Pons (tissue), 1 donor: ENCODE results near the gene TMEM163.
"Not testable (repeated sequence)": the region's sequence is repeated elsewhere in the genome, so short reads cannot be mapped to it uniquely, and the experiment has no call there.

Source experiments
- DNase-seq: peaks from one replicate; pipeline ENCODE4 v3.0.0-alpha.2; 2016; ENCODE audit warnings: low spot score

TMEM163 gene

DNA sequence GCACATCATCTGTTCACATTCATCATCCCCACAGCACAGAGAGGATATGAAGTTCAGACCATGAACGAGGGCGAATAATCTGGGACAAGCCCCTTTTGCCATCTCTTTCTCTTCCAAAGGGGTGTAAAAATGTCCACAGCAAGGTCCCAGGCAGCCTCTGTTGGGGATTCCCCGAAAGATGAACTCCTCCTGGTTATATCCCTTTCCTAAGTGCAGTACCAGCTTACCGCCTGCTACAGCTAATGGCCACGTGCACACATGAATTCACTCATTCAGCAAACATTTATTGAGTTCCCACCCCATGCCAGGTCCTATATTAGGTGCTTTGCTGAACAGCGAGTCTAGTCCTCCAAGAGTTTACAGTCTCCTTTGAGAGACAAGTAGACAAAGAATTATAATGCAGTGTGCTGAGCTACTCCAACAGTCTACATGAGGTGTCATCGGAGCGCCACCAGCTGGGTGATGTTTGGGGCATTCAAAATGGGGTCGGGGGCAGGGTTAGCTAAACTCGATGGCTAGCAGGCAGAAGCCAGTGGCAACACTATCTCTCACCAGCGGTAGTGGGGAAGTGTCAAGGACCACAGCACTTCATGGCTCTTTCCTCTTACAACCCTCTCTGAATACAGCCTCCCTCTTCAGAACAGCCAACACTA lies 228.9 kb downstream of the TMEM163 start:
- DNase-seq, result no peak

DNA sequence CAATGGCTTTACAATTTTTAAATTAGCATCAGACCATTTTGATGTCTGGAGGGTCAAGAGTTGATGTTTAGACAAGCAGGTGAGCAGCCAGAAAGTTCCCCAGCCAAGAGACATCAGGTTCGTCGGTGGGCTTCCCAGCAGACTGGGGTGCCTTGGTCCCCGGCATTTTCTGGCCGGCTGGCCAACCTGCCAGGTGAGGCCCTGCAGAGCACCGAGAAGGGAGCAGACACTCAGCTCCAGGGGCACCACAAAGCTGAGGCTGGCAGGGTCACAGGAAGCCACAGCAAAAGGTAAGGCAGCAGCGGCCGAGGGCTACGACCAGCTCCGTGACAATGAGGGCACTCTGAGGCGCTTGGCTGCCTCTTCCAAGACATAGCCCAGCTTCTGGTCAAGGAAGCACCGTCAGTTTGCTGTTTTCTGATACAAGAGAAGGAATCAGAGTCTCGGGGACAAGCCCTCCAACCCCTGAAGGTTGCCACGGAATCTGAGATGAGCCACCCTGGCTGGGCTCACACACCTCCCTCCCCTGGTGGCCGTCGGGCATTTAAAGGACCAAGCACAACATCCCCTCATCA lies 235.9 kb downstream of the TMEM163 start:
- no peak for DNase-seq

DNA sequence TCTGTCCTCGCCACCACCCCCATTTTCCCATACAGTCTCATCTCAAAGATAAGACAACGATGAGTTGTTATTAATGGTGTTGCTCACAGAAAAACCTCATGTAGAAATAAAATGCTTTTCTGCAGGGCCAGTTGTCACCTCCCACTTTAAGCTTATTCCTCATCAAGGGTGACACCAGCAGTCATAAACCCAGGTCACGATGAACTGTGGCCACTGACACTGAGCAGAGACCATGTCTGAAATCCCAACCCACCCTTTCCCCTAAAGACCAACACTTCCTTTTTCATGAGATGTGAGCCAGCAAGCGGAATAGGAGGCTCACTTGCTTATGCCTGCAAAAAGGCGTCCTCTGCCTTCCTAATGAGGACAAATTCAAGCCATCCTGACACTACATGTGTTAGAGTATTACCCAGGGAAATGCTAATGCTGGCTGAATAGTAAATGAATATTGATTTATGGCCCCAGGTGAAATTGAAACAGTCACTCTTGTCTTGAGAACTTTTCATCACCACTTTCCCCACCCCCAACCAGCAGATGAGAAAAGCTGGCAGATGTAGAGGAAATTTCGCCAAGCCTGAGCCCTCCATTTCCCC lies 236.6 kb downstream of the TMEM163 start:
- no peak for DNase-seq

DNA sequence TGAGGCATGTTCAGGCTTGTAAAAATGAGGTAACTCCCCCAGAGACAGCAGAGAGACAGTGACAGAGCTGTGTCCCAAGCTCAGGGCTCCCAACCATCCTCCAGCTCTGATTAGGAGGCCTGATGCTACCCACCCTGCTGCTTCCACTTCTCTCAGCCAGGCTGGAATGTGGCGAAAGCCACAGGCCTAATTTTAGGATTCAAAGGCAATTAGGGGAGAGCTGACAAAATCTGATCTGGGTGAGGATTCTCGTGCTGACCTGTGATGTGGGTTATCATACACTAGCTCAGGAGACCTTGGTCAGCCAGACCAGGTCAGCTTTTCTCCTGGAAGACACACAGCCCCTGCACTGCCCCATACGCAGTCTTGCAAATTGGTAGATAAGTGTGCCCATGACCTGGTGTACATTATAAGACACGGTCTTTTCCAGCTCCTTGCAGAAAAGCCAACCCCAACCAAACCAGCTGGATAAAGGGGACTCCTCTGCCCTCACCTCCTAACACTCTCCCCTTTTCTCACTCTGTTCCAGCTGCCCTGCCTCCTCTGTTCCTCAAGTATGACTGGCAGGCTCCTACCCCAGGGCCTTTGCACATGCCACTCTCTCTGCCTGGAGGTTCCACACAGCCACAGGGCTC lies 239.0 kb downstream of the TMEM163 start:
- no peak for DNase-seq

DNA sequence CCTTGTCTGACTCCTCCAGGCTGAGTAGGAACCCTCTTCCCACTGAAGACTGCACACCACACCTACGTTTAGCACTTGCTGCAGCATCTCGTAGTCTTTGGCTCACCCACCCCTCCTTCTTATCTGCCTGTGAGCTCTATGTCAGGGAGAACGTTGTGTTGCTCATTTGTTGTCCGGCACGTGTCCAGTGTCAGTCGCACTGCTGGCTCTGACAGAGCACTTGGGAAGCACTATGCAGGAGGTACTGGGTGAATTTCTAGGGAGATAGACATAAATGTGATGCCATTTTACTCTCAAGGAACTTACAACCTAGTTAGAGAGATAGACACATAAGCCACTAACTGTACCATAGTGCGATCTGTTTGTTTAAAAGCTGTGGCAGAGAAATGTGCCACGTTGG lies 241.8 kb downstream of the TMEM163 start:
- DNase-seq, result not testable (repeated sequence)

DNA sequence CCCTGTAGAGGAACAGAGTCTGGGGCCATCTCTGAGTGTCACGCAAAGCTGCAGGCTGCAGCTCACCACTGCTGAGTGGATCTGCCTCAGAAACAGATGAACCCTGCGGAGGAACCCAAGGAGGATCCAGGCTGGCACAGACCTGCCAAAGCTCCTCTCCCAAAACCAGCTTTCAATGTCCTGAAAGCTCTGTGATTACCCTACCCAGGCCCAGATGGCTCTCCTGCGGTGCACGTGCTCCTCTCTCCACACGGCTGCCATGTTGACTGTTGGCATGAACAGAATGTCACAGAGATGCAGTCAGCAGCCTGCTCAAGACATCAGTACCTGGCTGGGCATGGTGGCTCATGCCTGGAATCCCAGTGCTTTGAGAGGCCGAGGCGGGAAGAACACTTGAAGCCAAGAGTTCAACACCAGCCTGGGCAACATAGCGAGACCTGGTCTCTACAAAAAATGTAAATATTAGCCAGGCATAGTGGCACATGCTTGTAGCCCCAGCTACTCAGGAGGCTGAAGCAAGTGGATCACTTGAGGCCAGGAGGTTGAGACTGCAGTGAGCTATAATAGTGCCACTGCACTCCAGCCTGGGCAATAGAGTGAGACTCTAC lies 248.1 kb downstream of the TMEM163 start:
- no peak for DNase-seq

DNA sequence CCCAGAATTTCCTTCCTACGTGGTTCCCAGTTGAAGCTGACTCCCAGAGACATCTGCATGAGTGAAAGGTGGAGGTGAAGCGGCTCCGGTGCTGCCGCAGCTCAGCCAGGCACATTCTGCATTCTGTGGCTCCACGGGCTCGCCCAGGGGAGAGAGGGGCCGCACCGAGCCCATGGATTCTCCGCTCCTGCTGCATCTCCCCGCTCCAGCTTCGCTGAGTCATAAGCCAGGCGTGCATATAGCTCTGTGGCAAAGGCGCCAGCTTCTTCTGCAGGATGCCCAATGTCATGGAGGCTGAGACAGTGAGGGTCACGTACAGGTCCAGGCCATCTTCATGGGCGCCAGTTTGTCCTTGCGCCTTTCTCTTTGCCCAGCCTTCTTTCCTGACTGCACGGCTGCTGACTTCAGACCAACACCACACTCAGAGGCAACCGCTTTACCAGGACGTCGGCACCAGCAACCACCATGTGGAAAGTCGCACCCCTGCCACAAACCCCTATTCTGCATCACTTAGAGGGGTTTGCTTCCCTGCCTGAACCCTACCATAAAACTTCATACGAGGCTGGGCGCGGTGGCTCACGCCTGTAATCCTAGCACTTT lies 249.2 kb downstream of the TMEM163 start:
- no peak for DNase-seq

DNA sequence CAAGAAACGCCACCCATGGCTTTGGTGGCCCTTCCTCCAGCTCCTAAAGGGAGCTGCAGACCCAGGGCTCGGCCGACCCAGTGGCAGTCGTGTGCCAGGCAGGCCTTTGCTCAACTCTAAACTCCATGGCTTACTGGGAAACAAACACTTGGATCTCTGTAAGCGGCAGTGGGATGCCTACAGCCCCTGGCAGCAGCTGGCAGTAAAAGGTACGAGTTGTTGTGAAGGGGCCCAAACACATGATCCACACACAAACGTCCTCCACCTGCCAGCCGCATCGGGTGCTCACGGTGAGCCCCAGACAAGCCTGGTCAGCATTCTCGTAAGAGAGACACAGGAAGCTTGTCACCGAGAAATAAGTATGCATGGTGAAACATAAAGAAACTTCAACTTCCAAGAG lies 250.0 kb downstream of the TMEM163 start:
- no peak for DNase-seq

DNA sequence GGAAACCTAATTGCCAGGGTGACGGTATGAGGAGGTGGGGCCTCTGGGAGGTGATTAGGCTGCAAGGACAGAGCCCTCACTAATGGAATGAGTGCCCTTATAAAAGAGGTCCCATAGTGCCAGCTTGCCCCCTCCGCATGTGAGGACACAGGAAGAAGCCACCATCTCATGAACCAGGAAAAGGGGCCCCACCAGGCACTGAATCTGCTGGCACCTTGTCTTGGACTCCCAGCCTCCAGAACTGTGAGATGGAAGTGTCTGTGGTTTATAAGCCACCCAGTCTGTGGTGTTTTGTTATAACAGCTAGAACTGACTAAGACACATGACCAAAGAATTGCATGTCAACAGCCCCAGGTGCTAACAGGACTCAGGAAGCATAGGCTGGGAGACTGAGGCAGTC lies 250.6 kb downstream of the TMEM163 start:
- no peak for DNase-seq

DNA sequence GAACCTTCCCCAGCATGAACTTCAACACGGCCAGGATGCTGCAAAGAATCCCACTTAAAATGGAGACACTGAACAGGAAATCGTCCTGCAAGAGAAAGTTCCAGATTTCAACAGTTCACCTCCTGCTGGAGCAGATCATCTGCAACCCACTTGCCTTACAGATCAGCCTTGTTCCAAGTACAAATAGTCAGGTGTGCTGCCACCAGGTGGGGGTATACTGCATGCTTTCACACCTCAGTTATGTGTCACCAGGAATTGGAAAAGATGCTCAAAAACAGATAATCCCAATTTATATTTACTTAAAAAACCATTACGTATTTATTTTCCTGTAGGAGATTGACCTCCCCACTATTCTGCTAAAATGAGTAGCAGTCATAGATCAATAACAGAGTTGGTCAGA lies 252.7 kb downstream of the TMEM163 start:
- no peak for DNase-seq

DNA sequence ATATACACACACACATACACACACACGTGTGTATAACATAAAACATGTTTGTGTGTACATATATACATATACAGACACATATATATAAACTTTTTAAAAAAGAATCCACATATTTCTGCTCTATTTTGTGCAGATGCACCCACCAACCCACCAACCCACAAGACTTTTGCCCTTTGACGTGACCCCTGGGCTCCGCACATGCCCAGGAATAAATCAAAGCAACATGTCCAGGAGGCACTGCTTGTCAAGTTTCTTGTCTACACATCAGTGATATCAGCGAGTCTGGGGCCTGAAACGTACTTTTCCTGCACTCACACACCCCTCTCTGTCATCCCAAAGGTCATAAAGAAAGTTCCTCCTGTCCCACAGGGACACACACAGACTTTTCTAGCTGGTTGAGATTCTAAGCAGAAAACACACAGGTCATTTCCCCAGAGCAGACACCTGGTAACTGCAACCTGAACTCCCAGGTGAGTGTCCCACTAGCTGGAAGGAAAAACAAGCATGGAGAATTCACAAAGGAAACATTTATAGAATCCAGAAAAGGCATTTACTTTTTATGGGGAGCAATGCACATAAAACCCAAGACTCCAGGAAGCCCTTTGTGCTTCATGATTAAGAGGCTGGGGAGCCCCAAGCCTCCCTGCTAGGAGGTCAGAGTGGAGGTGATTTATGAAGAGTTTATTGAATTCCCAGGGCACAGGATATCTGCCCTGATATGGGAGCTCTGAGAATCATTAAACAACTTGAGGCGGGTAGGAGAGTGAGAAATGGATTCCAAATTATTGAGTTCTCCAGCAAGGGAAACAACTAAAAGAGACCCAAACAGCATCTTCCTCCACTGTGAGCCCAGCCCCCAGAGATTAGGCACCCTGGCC lies 253.3 kb downstream of the TMEM163 start:
- DNase-seq, result no peak

DNA sequence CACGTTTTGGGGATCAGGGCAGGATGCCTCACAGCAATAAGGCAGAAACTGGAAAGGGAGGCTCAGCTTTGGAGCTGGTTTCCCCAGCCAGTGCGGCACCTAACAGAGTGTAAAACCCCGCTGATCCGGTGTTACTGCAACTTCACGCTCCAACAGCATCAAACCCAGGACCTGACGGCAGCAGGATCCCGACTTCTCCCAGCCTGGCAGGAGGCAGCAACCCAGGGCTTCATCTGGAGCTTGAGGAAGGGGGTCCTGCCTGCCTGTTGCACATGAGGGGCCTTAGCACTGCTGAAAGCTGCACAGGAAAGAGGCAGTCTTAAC lies 255.1 kb downstream of the TMEM163 start:
- no peak for DNase-seq

DNA sequence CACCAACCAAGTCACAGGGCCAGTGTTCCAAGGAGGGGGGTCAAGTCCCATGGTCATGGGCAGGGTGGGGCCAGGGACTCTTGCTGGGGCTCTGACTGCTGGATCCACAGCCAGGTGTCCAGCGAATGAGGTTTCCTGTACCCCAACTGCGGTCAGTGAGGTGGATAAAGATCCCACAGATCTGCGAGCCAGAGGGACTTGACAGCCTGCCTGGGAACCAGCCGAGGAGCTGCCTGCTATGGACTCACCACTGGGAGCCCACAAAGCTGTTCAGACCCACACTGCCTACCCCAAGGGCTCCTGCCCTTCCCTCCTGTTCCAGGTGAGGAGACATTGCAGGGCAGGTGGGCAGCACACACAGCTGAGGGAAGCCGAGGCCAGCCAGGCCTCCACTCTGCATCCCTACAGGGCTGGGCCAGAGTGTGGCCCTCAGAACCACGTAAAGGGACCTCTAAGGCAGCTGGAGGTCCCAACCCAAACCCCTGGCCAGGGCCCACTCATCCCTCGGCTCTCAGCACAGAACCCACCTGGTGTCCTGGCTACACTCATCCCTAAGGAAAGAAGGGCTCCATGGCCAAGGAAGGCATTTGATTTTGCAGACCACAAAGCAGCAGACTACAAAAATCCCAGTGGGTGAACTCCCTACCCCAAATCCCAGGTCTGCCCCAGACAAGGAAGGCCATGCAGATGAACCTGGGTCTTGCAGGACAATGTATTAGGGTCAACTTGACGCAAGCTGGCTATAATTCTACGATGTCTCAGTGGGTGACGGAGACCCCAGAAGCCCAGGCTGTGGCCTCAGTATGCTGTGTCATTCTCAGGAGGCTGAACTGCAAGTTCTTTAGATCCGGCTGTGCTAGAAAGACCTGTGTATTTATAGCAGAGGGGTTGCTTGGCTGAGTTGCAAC lies 255.8 kb downstream of the TMEM163 start:
- no peak for DNase-seq

DNA sequence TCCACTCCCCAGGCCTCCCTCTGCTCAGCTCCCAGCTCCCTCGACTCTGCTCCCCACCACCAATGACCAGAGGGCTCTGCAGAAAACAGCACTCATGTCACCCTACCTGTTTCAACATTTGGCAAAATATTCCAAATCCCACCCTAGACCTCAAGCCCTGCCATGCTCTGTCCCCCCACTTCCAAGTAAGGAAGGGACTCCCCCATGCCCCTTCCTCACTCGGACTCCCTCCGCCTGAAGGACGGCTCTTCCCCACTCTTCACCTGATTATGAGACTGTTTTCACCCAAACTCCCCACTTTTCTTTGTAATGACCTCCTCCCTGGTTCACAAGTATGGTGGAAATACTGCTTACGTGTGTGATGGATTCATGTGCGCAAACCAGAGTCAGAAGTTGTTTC lies 256.5 kb downstream of the TMEM163 start:
- no peak for DNase-seq

DNA sequence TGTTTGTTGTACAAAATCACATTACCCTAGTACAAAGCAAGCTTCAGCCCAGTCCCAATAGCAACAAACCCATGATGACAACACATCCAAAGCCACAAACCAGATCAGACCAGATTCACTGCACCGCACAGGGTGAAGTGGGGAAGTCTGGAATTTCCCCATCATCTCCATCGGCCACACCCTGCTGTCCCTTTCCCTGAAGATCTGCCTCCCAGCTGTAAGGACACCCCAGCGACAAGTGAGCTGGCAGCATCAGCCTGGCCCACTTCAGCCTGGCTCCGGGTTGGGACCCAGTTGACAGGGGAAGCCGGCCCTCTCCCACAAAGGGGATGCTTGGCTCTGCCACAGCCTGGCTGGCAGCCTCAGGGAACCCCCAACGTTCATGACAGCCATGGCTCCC lies 257.3 kb downstream of the TMEM163 start:
- DNase-seq, result no peak

DNA sequence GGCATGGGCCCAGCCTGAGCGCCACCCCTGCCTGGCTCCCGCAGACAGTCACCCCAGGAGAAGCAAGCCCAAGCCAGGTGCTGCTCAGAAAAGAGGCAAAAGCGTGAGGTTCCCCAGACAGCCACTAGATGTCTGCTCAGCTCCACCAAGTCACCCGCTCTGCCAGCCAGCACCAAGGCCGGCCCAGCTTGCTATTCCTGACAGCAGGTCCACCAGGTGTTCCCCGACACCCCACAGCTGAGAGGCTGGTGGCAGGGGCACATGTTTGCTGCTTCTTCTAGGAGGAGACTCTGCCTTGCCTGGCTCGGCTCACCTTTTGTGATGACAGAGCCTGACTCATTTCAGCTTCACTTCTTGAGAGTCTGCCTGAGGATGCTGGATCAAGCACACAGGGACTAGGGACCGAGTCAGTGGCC lies 258.2 kb downstream of the TMEM163 start:
- peak; percentile 65 for DNase-seq

DNA sequence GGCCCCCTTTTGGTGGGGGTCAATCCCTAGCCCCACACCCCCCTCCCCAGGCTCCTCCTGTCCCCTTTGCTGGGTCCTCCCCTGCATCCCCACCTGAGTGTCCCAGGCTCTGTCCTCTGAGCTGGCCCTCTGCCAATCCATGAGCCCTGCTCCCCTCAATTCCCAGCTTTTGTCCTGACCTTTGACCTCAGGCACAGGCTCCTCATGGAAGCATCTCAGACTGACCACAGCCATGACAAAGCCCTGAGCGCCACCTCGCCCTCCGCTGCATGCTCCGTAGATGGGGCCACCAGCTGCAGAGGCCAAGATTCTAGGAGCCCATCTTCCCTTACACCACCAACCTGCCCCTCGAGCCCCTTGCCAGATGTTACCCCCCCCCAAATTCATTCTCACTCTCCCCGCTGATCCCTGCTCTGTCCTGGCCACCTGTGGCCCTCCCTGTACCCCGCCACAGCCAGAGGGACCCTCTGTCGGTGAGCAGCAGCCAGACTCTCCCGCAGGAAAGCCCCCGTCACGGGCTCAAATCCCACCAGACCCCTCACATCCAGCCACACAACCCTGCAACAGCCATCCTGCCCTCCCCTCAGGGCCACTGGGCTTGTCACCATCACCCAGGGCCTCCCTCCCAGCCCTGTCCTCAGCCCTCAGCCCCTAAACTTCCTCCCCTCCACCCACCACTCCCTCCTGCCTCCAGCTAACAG lies 258.9 kb downstream of the TMEM163 start:
- DNase-seq, result no peak

DNA sequence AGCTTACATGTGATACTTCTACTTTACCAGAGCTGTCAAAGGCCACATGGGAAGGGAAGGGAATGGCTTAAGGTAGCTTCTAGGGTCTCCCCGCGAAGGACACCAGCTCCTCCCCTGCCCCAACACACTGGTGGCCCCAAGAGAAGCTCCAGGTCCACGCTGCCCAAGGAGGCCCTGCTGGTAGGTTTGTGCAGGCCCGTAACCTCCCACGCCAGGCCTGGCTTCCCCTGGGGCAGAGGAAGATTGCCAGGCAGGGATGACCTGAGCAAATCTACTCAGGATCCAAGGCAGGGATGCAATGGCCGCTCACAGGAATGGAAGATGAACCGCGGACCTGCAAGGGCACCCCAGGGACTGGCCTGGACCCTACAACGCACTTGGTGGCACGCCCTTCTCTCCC lies 259.9 kb downstream of the TMEM163 start:
- DNase-seq, result no peak

DNA sequence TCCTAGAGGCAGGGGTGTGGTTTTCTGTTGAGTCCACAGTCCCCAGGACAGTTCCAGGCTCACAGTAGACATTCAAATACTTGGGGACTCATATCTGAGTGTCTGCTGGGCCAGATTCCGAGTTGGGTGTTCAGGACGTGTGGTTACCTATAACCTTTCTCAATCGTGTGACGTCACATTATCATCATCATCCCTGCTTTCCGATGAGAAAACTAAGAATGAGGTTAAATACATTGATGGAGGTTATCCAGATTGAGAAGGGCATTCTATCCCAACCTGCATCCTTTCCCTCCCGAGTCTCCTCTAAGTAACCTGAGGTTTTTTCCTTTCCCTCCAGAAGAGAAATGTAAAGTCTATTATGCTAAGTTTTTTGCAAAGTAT lies 260.3 kb downstream of the TMEM163 start:
- no peak for DNase-seq
